Calu3 (cell line): ENCODE measurements around the gene NUP214. TPM values are rescaled to one million over a fixed set of nuclear protein-coding genes. Genes with fewer than 3 reads are reported as not detected.

Experiments
- BruUV-seq: library from RNA; stranded (reverse); fragments of 400-500 nt; replicated peaks from 2 replicates; lab custom pipeline; 2021; lab: Mats Ljungman, UMichigan
- CTCF ChIA-PET: fragments of 300-600 bp; sonication (Branson Sonifier 250); formaldehyde crosslinking; loops from one replicate; lab custom pipeline; 2022; ENCODE audit warnings: antibody characterized with exemption; lab: Charles Lee
- DNase-seq: peaks from one replicate; pipeline ENCODE4 v3.0.0; 2022
- H3K27ac Mint-ChIP-seq: one replicate; pipeline ENCODE4 v1.8.0; 2022; ENCODE audit warnings: mixed read lengths; ENCODE audit not compliant: unreplicated experiment
- H3K27me3 Mint-ChIP-seq: one replicate; pipeline ENCODE4 v1.8.0; 2022; ENCODE audit warnings: mixed read lengths; ENCODE audit not compliant: unreplicated experiment
- H3K36me3 Mint-ChIP-seq: one replicate; pipeline ENCODE4 v1.8.0; 2022; ENCODE audit warnings: mild to moderate bottlenecking, moderate library complexity, mixed read lengths; ENCODE audit not compliant: insufficient read depth, unreplicated experiment
- H3K4me1 Mint-ChIP-seq: one replicate; pipeline ENCODE4 v1.8.0; 2022; ENCODE audit warnings: mild to moderate bottlenecking, low read depth, mixed read lengths; ENCODE audit not compliant: unreplicated experiment
- H3K4me3 Mint-ChIP-seq: one replicate; pipeline ENCODE4 v1.8.0; 2022; ENCODE audit warnings: mild to moderate bottlenecking, low read depth, moderate library complexity, mixed read lengths; ENCODE audit not compliant: unreplicated experiment
- H3K9me3 Mint-ChIP-seq: one replicate; pipeline ENCODE4 v1.8.0; 2022; ENCODE audit warnings: low read depth, mixed read lengths; ENCODE audit not compliant: unreplicated experiment
- intact Hi-C: fragments of 100-400 bp; cut with micrococcal nuclease; formaldehyde crosslinking; loops from one replicate; pipeline ENCODE4 v1.10.0; 2022; ENCODE audit not compliant: unreplicated experiment
- total RNA-seq: library from RNA; stranded (reverse); gene quantifications from 2 replicates; pipeline ENCODE4 v1.2.3, GENCODE V29; 2022
- TF ChIP-seq, protein P1 (sequence below): fragments of 200-600 bp; IDR thresholded peaks from one replicate; pipeline ENCODE4 v1.8.0; 2022; ENCODE audit warnings: antibody characterized with exemption; ENCODE audit not compliant: unreplicated experiment

The NUP214 gene
- total RNA-seq, 1 experiment from 2014 or later: 50.0 TPM

DNA sequence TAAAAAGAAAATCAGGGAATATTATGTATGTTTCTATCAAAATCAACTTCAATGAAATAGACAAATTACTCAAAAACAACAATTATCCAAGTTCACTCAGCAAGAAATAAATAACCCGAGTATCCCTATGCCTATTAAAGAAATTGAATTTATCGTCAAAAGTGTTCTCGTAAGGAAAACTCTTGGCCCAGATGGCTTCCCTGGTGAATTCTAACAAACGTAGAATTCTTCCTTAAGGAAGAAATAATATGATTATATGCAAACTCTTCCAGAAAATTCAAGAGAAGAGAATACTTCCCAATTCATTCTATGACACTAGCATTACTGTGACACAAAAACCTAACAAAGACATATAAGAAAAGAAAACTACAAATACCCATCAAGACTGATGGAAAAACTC lies 121.2 kb downstream of the NUP214 start:
- H3K9me3 Mint-ChIP-seq: no peaks in the 10 kb centered on the region
- CTCF ChIA-PET: interaction anchor here (0.7 kb wide), 2 partner anchors 100 to 845 kb away, joined by 3 read pairs; no protein-coding TSS in a partner anchor
- H3K27me3 Mint-ChIP-seq: no peaks in the 10 kb centered on the region

DNA sequence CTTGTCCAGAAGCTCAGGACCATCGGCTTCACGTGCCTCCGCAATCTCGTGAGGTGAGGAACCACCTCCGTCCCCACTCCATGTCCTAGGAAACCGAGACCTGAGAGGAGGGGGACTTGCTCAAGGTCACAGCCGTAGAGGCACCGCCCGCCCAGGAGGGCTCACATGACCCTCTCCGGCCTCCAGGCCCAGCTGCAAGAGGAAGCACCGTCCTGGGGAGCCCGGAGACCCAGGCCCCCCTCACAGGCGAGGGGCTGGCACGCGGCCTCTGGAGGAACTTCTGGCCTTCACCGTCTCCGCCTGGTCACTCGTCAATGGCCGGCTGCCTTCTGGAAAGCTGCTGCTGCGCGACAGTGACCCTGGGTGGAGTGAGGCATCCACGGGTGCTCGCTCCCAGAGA lies 126.7 kb downstream of the NUP214 start:
- TF ChIP-seq, protein P1, sequence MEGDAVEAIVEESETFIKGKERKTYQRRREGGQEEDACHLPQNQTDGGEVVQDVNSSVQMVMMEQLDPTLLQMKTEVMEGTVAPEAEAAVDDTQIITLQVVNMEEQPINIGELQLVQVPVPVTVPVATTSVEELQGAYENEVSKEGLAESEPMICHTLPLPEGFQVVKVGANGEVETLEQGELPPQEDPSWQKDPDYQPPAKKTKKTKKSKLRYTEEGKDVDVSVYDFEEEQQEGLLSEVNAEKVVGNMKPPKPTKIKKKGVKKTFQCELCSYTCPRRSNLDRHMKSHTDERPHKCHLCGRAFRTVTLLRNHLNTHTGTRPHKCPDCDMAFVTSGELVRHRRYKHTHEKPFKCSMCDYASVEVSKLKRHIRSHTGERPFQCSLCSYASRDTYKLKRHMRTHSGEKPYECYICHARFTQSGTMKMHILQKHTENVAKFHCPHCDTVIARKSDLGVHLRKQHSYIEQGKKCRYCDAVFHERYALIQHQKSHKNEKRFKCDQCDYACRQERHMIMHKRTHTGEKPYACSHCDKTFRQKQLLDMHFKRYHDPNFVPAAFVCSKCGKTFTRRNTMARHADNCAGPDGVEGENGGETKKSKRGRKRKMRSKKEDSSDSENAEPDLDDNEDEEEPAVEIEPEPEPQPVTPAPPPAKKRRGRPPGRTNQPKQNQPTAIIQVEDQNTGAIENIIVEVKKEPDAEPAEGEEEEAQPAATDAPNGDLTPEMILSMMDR: no peak
- no TSS peak for BruUV-seq
- intact Hi-C loops: no loop called here
- Mint-ChIP-seq H3K4me1 (no peaks in the 10 kb centered on the region), H3K27me3 (no peaks in the 10 kb centered on the region), H3K36me3 (no peaks in the 10 kb centered on the region), H3K4me3 (no peak overlapping the region), H3K27ac (no peak overlapping the region), H3K9me3 (no peaks in the 10 kb centered on the region)
- CTCF ChIA-PET: no interaction called here
- DNase-seq: no peak

More for the DNA sequence above, 121.2 kb downstream of the NUP214 start:
- Mint-ChIP-seq H3K36me3 (no peaks in the 10 kb centered on the region), H3K4me1 (peaks cover 8% of the 10 kb centered on the region), H3K27ac (no peak overlapping the region), H3K4me3 (no peak overlapping the region)
- no peak for DNase-seq
- no TSS peak for BruUV-seq
- TF ChIP-seq, protein P1: no peak
- intact Hi-C loops: no loop called here

DNA sequence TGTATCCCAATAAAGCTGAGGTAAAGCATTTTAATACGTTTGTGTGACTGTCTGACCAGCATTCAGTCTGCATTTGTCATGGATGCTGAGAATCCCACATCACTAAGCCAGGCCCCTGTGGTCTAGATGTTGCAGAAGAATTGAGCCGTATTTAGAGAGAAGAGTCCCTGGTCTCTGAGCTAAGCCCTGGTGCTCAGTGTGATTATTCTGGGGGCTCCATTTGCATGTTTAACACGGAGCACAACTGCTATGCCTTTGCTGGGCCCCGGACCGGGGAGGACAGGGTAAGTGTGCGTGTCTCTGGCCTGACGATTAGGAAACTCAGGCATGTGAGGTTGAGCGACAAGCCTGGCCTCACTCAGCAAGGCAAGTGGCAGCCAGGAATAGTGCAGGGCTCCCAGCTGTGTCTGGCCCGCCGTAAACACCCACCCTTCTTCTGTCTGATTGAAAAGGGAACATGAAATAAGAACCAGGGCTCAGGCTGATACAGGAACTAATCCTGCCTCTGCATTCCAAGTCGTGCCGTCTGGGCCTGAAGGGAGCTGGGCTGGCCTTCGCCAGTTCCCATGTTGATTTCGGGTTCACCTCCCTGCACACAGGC lies 128.6 kb downstream of the NUP214 start:
- H3K27ac Mint-ChIP-seq: no peak overlapping the region
- BruUV-seq: no TSS peak
- intact Hi-C loops: no loop called here
- no peaks in the 10 kb centered on the region for H3K9me3 Mint-ChIP-seq
- TF ChIP-seq, protein P1: no peak
- CTCF ChIA-PET: interaction anchor here (0.6 kb wide), 1 partner anchor 1272 kb away, joined by 3 read pairs; no protein-coding TSS in a partner anchor
- H3K36me3 Mint-ChIP-seq: no peaks in the 10 kb centered on the region
- no peak overlapping the region for H3K4me3 Mint-ChIP-seq
- no peak for DNase-seq
- H3K27me3 Mint-ChIP-seq: peaks cover 2% of the 10 kb centered on the region
- no peaks in the 10 kb centered on the region for H3K4me1 Mint-ChIP-seq

DNA sequence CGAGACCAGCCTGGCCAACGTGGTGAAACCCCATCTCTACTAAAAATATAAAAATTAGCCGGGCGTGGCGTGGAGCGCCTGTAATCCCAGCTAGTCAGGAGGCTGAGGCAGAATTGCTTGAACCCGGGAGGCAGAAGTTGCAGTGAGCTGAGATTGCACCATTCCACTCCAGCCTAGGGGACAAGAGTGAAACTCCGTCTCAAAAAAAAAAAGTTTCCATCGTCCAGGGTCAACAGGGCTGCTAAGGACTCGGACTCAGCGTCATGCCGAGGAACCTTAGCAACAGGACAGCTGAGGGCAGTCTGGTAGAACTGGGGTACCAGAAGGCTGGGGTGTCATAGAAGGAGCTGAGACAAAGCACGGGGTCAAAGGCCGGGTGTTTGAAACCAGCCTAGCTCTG lies 129.2 kb downstream of the NUP214 start:
- Mint-ChIP-seq H3K4me1 (no peaks in the 10 kb centered on the region), H3K9me3 (no peaks in the 10 kb centered on the region), H3K27me3 (peaks cover 9% of the 10 kb centered on the region), H3K27ac (no peak overlapping the region), H3K4me3 (no peak overlapping the region), H3K36me3 (no peaks in the 10 kb centered on the region)
- intact Hi-C loops: no loop called here
- TF ChIP-seq, protein P1: no peak
- no TSS peak for BruUV-seq
- no peak for DNase-seq
- CTCF ChIA-PET: interaction anchor here (0.6 kb wide), 2 partner anchors 63 to 1271 kb away, joined by 3 to 5 read pairs; no protein-coding TSS in a partner anchor
